Measurements from ENCODE around the gene MYO1B.

- TF ChIP-seq CTCF (IDR thresholded peaks at IDR 0.05) (no peak), POLR2A (IDR thresholded peaks at IDR 0.05) (no peak), POLR2AphosphoS5 (IDR thresholded peaks at IDR 0.05; ENCODE audit: insufficient read depth in 1 of 2, low read depth in 1 of 2) (no peak)
Measured at GRCh38 chr2:191244350-191244749, 854 bp upstream of the MYO1B start.

All from vagina (tissue), 2 donors.